DND-41 (cell line): ENCODE results near the gene ARHGDIA.

Experiments used
- ATAC-seq: fragments of 200-7000 bp; cut with Tn5 transposase; 3 replicates; pipeline ENCODE4 v1.9.1; 2021; ENCODE audit warnings: low read depth; ENCODE audit not compliant: insufficient read depth
- DNase-seq: peaks from one replicate; pipeline ENCODE4 v3.0.0-alpha.2; 2020
- H2AFZ ChIP-seq: 2 replicates; pipeline ENCODE4 v1.6.0; 2012; ENCODE audit warnings: low read depth, low read length
- H3K27ac ChIP-seq: 2 replicates; pipeline ENCODE4 v1.5.1; 2012; ENCODE audit warnings: low read length, inconsistent platforms
- H3K27me3 ChIP-seq: fragments of 200-600 bp; sonication (generic); 2 replicates; pipeline ENCODE4 v1.6.0; 2012; ENCODE audit warnings: low read length, mild to moderate bottlenecking, inconsistent platforms; ENCODE audit not compliant: insufficient read depth, poor library complexity
- H3K36me3 ChIP-seq: 2 replicates; pipeline ENCODE4 v1.5.1; 2012; ENCODE audit warnings: low read length, inconsistent platforms; ENCODE audit not compliant: insufficient read depth
- H3K4me1 ChIP-seq: 2 replicates; pipeline ENCODE4 v1.5.1; 2012; ENCODE audit warnings: mild to moderate bottlenecking, low read length; ENCODE audit not compliant: insufficient read depth
- H3K4me2 ChIP-seq: 2 replicates; pipeline ENCODE4 v1.6.0; 2012; ENCODE audit warnings: mild to moderate bottlenecking, moderate library complexity, low read length, inconsistent platforms; ENCODE audit not compliant: insufficient read depth
- H3K4me3 ChIP-seq, 2 experiments: fragments of 200-600 bp in 1 of 2; shearing (Covaris generic) in 1 of 2; 2 replicates each; pipeline ENCODE4 v1.5.1; 2012 to 2016; ENCODE audit warnings: inconsistent platforms in 2 of 2, low read length in 2 of 2, mild to moderate bottlenecking in 2 of 2, low read depth in 1 of 2, moderate library complexity in 1 of 2
- H3K79me2 ChIP-seq: 2 replicates; pipeline ENCODE4 v1.6.0; 2012; ENCODE audit warnings: low read length, inconsistent platforms; ENCODE audit not compliant: insufficient read depth
- H3K9ac ChIP-seq: 2 replicates; pipeline ENCODE4 v1.6.0; 2012; ENCODE audit warnings: low read depth, mild to moderate bottlenecking, inconsistent platforms, low read length, moderate library complexity
- H3K9me3 ChIP-seq: 2 replicates; pipeline ENCODE4 v1.5.1; 2012; ENCODE audit warnings: low read length, moderate library complexity, mild to moderate bottlenecking, inconsistent platforms; ENCODE audit not compliant: insufficient read depth, severe bottlenecking
- H4K20me1 ChIP-seq: 2 replicates; pipeline ENCODE4 v1.6.0; 2012; ENCODE audit warnings: low read length; ENCODE audit not compliant: insufficient read depth
- EZH2 ChIP-seq: IDR thresholded peaks from 3 replicates; pipeline ENCODE4 v1.6.1; 2012; ENCODE audit warnings: borderline replicate concordance, low read depth, mild to moderate bottlenecking, moderate library complexity, low read length, inconsistent platforms; ENCODE audit not compliant: severe bottlenecking
- TF ChIP-seq, protein P1 (sequence below): IDR thresholded peaks from 2 replicates; pipeline ENCODE4 v1.5.1; 2012; ENCODE audit warnings: borderline replicate concordance, low read length, moderate library complexity, mild to moderate bottlenecking; ENCODE audit not compliant: poor library complexity, severe bottlenecking; ENCODE audit errors: extremely low read depth

Gene ARHGDIA

GRCh38 chr17:81825841-81826466 is 45.2 kb downstream of the ARHGDIA start:
- no peak for ATAC-seq

GRCh38 chr17:81824595-81824994 is 46.5 kb downstream of the ARHGDIA start:
- no peak for ATAC-seq
- no peak overlapping the region for H2AFZ ChIP-seq
- no peak overlapping the region for H3K27ac ChIP-seq
- H3K9me3 ChIP-seq = no peaks in the 10 kb centered on the region
- TF ChIP-seq EZH2 = no peak
- TF ChIP-seq, protein P1, sequence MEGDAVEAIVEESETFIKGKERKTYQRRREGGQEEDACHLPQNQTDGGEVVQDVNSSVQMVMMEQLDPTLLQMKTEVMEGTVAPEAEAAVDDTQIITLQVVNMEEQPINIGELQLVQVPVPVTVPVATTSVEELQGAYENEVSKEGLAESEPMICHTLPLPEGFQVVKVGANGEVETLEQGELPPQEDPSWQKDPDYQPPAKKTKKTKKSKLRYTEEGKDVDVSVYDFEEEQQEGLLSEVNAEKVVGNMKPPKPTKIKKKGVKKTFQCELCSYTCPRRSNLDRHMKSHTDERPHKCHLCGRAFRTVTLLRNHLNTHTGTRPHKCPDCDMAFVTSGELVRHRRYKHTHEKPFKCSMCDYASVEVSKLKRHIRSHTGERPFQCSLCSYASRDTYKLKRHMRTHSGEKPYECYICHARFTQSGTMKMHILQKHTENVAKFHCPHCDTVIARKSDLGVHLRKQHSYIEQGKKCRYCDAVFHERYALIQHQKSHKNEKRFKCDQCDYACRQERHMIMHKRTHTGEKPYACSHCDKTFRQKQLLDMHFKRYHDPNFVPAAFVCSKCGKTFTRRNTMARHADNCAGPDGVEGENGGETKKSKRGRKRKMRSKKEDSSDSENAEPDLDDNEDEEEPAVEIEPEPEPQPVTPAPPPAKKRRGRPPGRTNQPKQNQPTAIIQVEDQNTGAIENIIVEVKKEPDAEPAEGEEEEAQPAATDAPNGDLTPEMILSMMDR = no peak
- H3K4me1 ChIP-seq = peaks cover 20% of the 10 kb centered on the region
- no peaks in the 10 kb centered on the region for H3K27me3 ChIP-seq
- H3K4me3 ChIP-seq = no peak overlapping the region
- no peak overlapping the region for H3K9ac ChIP-seq
- H3K4me2 ChIP-seq = no peak overlapping the region
- no peak for DNase-seq
- H3K36me3 ChIP-seq = peaks cover 20% of the 10 kb centered on the region
- H3K79me2 ChIP-seq = peaks cover 27% of the 10 kb centered on the region
- peaks cover 20% of the 10 kb centered on the region for H4K20me1 ChIP-seq

More at GRCh38 chr17:81825841-81826466, 45.2 kb downstream of the ARHGDIA start:
- H4K20me1 ChIP-seq = peaks cover 25% of the 10 kb centered on the region
- no peak for DNase-seq
- H3K9me3 ChIP-seq = no peaks in the 10 kb centered on the region
- no peaks in the 10 kb centered on the region for H3K27me3 ChIP-seq
- H3K36me3 ChIP-seq = peaks cover 20% of the 10 kb centered on the region
- H3K4me1 ChIP-seq = peaks cover 20% of the 10 kb centered on the region
- no peak overlapping the region for H3K4me3 ChIP-seq
- H3K79me2 ChIP-seq = peaks cover 36% of the 10 kb centered on the region
- H3K9ac ChIP-seq = no peak overlapping the region
- no peak overlapping the region for H2AFZ ChIP-seq
- H3K4me2 ChIP-seq = no peak overlapping the region
- no peak for TF ChIP-seq EZH2
- TF ChIP-seq, protein P1 = peak; percentile 10
- H3K27ac ChIP-seq = no peak overlapping the region

GRCh38 chr17:81823820-81824550 is 47.2 kb downstream of the ARHGDIA start:
- DNase-seq (no peak), ATAC-seq (no peak)
- Histone ChIP-seq H3K27ac (no peak overlapping the region), H3K9ac (no peak overlapping the region), H3K4me2 (no peak overlapping the region), H3K4me1 (peaks cover 20% of the 10 kb centered on the region), H3K4me3 (no peak overlapping the region), H3K36me3 (peaks cover 20% of the 10 kb centered on the region), H4K20me1 (peaks cover 16% of the 10 kb centered on the region), H3K9me3 (no peaks in the 10 kb centered on the region), H2AFZ (no peak overlapping the region), H3K27me3 (no peaks in the 10 kb centered on the region), H3K79me2 (peaks cover 21% of the 10 kb centered on the region)
- no peak for TF ChIP-seq EZH2
